GM12878 (cell line): ENCODE data around the gene EHBP1. TPM values are rescaled to one million over a fixed set of nuclear protein-coding genes. Genes with fewer than 3 reads are reported as not detected.

ENCODE experiments used
- ATAC-seq: fragments of 200-7000 bp; cut with Tn5 transposase; 3 replicates; pipeline ENCODE4 v1.9.1; 2020; ENCODE audit warnings: mild to moderate bottlenecking, moderate library complexity
- BruUV-seq: library from RNA; stranded (reverse); fragments of 400-500 nt; replicated peaks from 2 replicates; lab custom pipeline; 2021; lab: Mats Ljungman, UMichigan
- CTCF ChIA-PET: fragments of 300-600 bp; sonication (Branson Sonifier 250); formaldehyde crosslinking; extraction: SDS; loops from one replicate; lab custom pipeline; 2021; ENCODE audit warnings: inconsistent platforms; lab: Yijun Ruan, JAX
- POLR2A ChIA-PET: fragments of 350-600 bp; formaldehyde crosslinking; extraction: SDS; loops from one replicate; lab custom pipeline; 2021; ENCODE audit warnings: inconsistent platforms; lab: Charles Lee
- RAD21 ChIA-PET: fragments of 300-600 bp; sonication (Branson Sonifier 250); formaldehyde crosslinking; loops from one replicate; lab custom pipeline; 2023; ENCODE audit warnings: antibody characterized with exemption; ENCODE audit not compliant: unreplicated experiment; lab: Charles Lee
- SMC1A ChIA-PET: fragments of 300-600 bp; sonication (Branson Sonifier 250); formaldehyde crosslinking; loops from one replicate; lab custom pipeline; 2023; ENCODE audit not compliant: unreplicated experiment, uncharacterized antibody; lab: Charles Lee
- DNase-seq: peaks from one replicate; pipeline ENCODE4 v3.0.0-alpha.2; 2011; ENCODE audit warnings: low read depth, low spot score
- FAIRE-seq: peaks from 3 replicates; lab custom pipeline; 2011; peaks lifted over from hg19 to GRCh38; lab: Jason Lieb, UNC
- H2AFZ ChIP-seq: 2 replicates; pipeline ENCODE4 v1.6.0; 2011; ENCODE audit warnings: low read depth, low read length, control low read depth; ENCODE audit not compliant: control insufficient read depth
- H3K27ac ChIP-seq: 2 replicates; pipeline ENCODE4 v1.5.1; 2011; ENCODE audit warnings: control low read depth; ENCODE audit not compliant: control insufficient read depth, insufficient read depth
- H3K27me3 ChIP-seq, 2 experiments: replicated peaks in 1 of 2; 2 replicates each; pipeline versions ENCODE4 v1.6.0 to v1.6.1; 2011; ENCODE audit warnings: low read length in 1 of 2; ENCODE audit not compliant: control insufficient read depth in 2 of 2, insufficient read depth in 2 of 2
- H3K36me3 ChIP-seq, 2 experiments: 2 replicates each; pipeline ENCODE4 v1.5.1; 2011; ENCODE audit warnings: low read length in 1 of 2; ENCODE audit not compliant: control insufficient read depth in 2 of 2, insufficient read depth in 2 of 2
- H3K4me1 ChIP-seq: 2 replicates; pipeline ENCODE4 v1.6.1; 2011; ENCODE audit warnings: mild to moderate bottlenecking, low read length, moderate library complexity, mixed read lengths; ENCODE audit not compliant: control insufficient read depth, insufficient read depth
- H3K4me2 ChIP-seq: 2 replicates; pipeline ENCODE4 v1.6.0; 2011; ENCODE audit warnings: control low read depth; ENCODE audit not compliant: control insufficient read depth, insufficient read depth
- H3K4me3 ChIP-seq: fragments of 200-600 bp; sonication (generic); 2 replicates; pipeline ENCODE4 v1.5.1; 2016
- H3K79me2 ChIP-seq: 2 replicates; pipeline ENCODE4 v1.6.0; 2011; ENCODE audit warnings: low read length; ENCODE audit not compliant: control insufficient read depth, insufficient read depth
- H3K9ac ChIP-seq: 2 replicates; pipeline ENCODE4 v1.8.0; 2011; ENCODE audit warnings: low read length, control low read depth, mixed read lengths; ENCODE audit not compliant: control insufficient read depth, insufficient read depth
- H3K9me3 ChIP-seq: replicated peaks from 3 replicates; pipeline ENCODE4 v1.5.1; 2011; ENCODE audit warnings: mild to moderate bottlenecking, low read length; ENCODE audit not compliant: control insufficient read depth, insufficient read depth
- H4K20me1 ChIP-seq: 2 replicates; pipeline ENCODE4 v1.6.0; 2011; ENCODE audit not compliant: control insufficient read depth, insufficient read depth
- ASH2L ChIP-seq: fragments of 300-600, 200-600 bp; sonication (generic); IDR thresholded peaks from 2 replicates; pipeline ENCODE4 v1.6.1; 2017; ENCODE audit warnings: low read depth, mild to moderate bottlenecking, borderline replicate concordance
- CREB1 ChIP-seq: IDR thresholded peaks from 2 replicates; pipeline ENCODE4 v1.6.1; 2012; ENCODE audit warnings: low read depth, mild to moderate bottlenecking, inconsistent platforms
- EZH2 ChIP-seq: IDR thresholded peaks from 2 replicates; pipeline ENCODE4 v1.6.1; 2012; ENCODE audit warnings: low read depth, mild to moderate bottlenecking, control low read depth, inconsistent platforms, low read length, borderline replicate concordance; ENCODE audit not compliant: control insufficient read depth
- MTA3 ChIP-seq: IDR thresholded peaks from 2 replicates; pipeline ENCODE4 v1.6.1; 2012; ENCODE audit warnings: low read length, inconsistent platforms, borderline replicate concordance
- NFYA ChIP-seq: IDR thresholded peaks from 2 replicates; pipeline ENCODE4 v1.6.1; 2011; ENCODE audit warnings: low read depth, mild to moderate bottlenecking, low read length, improper control_type of control experiment, borderline replicate concordance
- NFYB ChIP-seq: IDR thresholded peaks from 2 replicates; pipeline ENCODE4 v1.6.1; 2011; ENCODE audit warnings: low read depth, mild to moderate bottlenecking, low read length, improper control_type of control experiment, moderate library complexity; ENCODE audit not compliant: insufficient read depth
- PAX8 ChIP-seq: fragments of 450-650 bp; IDR thresholded peaks from 2 replicates; pipeline ENCODE4 v1.6.1; 2017; ENCODE audit warnings: mild to moderate bottlenecking, moderate library complexity
- RBBP5 ChIP-seq: fragments of 200-600 bp; sonication (generic); conservative IDR thresholded peaks from 2 replicates; pipeline ENCODE4 v1.6.1; 2016
- RFX5 ChIP-seq: IDR thresholded peaks from 2 replicates; pipeline ENCODE4 v1.6.1; 2011; ENCODE audit warnings: low read depth, low read length, improper control_type of control experiment
- SMARCA5 ChIP-seq: fragments of 450-650 bp; IDR thresholded peaks from 2 replicates; pipeline ENCODE4 v1.6.1; 2017; ENCODE audit warnings: mild to moderate bottlenecking
- SPI1 ChIP-seq: IDR thresholded peaks from 2 replicates; pipeline ENCODE4 v1.6.1; 2011; ENCODE audit warnings: low read depth, mild to moderate bottlenecking, low read length, moderate library complexity, borderline replicate concordance; ENCODE audit not compliant: insufficient read depth
- SRF ChIP-seq, 2 experiments: IDR thresholded peaks; 2 replicates each; pipeline ENCODE4 v1.6.1; 2011; ENCODE audit warnings: low read depth in 2 of 2, low read length in 2 of 2, mild to moderate bottlenecking in 1 of 2, moderate library complexity in 1 of 2
- SUZ12 ChIP-seq: fragments of 200-600 bp; sonication (generic); IDR thresholded peaks from one replicate; pipeline ENCODE4 v1.6.1; 2018; ENCODE audit warnings: antibody characterized with exemption, mild to moderate bottlenecking; ENCODE audit not compliant: unreplicated experiment
- ZNF622 ChIP-seq: fragments of 450-650 bp; IDR thresholded peaks from 2 replicates; pipeline ENCODE4 v1.6.1; 2017; ENCODE audit warnings: mild to moderate bottlenecking, inconsistent platforms
- ZZZ3 ChIP-seq: IDR thresholded peaks from 2 replicates; pipeline ENCODE4 v1.6.1; 2011; ENCODE audit warnings: low read depth; ENCODE audit not compliant: control insufficient read depth, insufficient read length
- WGBS: methylation state at CpG from one replicate; pipeline ENCODE4 v1.1.6; 2016; ENCODE audit warnings: low lambda C conversion rate; ENCODE audit not compliant: insufficient replicate concordance, insufficient coverage; ENCODE audit errors: missing lambda C conversion rate; 5-methylcytosine and 5-hydroxymethylcytosine counted together
- in situ Hi-C: fragments of 300-500 bp; cut with MboI; formaldehyde crosslinking; loops from 9 replicates; pipeline ENCODE4 v1.14.3; 2018; ENCODE audit warnings: mixed read lengths
- intact Hi-C: fragments of 100-400 bp; cut with micrococcal nuclease; formaldehyde crosslinking; loops from one replicate; pipeline ENCODE4 v1.14.2; 2022; ENCODE audit not compliant: unreplicated experiment
- polyA plus RNA-seq, 11 experiments: library from polyadenylated mRNA; depleted of rRNA in 4 of 11; unstranded in 6 of 11; stranded (reverse) in 5 of 11; fragments of >200 nt; fragmentation: Nextera tagmentation in 4 of 11; fragmentation: Illumina TruSeq in 1 of 11; extraction: Ambion mirVana in 4 of 11; extraction: Trizol in 1 of 11; gene quantifications; 1 replicate in 1 of 11; 2 replicates in 10 of 11; pipeline versions ENCODE4 v1.2.1 to v1.2.3, GENCODE V29; 2011 to 2016; ENCODE audit warnings: inconsistent platforms in 2 of 11, missing spikeins in 2 of 11, low read depth in 1 of 11
- total RNA-seq, 4 experiments: library from RNA; depleted of rRNA in 3 of 4; stranded (reverse); fragments of >200 nt in 3 of 4; fragmentation: Illumina TruSeq in 1 of 4; extraction: Trizol in 1 of 4; gene quantifications; 2 replicates each; pipeline versions ENCODE4 v1.2.1 to v1.2.3, GENCODE V29; 2013 to 2021
- TF ChIP-seq, protein P1 (sequence below): fragments of 450-650 bp; IDR thresholded peaks from 2 replicates; pipeline ENCODE4 v1.6.1; 2017; ENCODE audit warnings: antibody characterized with exemption, mild to moderate bottlenecking, moderate library complexity
- TF ChIP-seq, protein P2 (sequence below): IDR thresholded peaks from 2 replicates; pipeline ENCODE4 v1.6.1; 2012; ENCODE audit warnings: low read depth, low read length, improper control_type of control experiment
- TF ChIP-seq, protein P3 (sequence below): IDR thresholded peaks from 2 replicates; pipeline ENCODE4 v1.6.1; 2011; ENCODE audit warnings: mild to moderate bottlenecking, low read depth, low read length, moderate library complexity; ENCODE audit not compliant: insufficient replicate concordance

EHBP1 gene
- total and polyA plus RNA-seq, 10 of the 15 experiments (the other 5 are each of a cell fraction or from before 2014, with no cell fraction given), result 5.7 to 26.1 (median 13.6) TPM

DNA sequence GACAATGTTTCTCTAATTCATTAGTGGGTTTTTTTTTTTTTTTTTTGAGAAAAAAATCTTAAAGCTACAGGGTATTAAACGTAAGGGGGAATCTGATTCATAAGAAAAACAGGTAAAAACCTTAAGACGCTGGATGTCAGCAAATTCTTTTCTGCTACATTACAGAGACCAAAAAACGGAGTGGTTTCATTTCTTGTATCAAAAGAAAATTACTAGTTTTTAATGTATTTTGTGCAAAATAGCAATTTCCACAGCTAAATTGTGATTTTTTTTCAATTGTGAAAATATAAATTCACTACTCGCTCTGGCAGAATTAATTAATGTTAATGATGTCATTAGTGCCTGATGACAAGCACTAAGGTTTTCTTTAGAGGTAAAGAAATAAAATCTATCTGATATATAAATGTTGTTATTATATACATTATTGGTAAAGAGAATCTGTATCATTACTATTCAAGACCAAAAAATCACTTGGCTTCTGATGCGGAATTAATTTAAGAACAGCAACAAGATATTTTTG, 355.0 kb downstream of the EHBP1 start (continued):
- no peak for TF ChIP-seq SPI1
- TF ChIP-seq, protein P1, sequence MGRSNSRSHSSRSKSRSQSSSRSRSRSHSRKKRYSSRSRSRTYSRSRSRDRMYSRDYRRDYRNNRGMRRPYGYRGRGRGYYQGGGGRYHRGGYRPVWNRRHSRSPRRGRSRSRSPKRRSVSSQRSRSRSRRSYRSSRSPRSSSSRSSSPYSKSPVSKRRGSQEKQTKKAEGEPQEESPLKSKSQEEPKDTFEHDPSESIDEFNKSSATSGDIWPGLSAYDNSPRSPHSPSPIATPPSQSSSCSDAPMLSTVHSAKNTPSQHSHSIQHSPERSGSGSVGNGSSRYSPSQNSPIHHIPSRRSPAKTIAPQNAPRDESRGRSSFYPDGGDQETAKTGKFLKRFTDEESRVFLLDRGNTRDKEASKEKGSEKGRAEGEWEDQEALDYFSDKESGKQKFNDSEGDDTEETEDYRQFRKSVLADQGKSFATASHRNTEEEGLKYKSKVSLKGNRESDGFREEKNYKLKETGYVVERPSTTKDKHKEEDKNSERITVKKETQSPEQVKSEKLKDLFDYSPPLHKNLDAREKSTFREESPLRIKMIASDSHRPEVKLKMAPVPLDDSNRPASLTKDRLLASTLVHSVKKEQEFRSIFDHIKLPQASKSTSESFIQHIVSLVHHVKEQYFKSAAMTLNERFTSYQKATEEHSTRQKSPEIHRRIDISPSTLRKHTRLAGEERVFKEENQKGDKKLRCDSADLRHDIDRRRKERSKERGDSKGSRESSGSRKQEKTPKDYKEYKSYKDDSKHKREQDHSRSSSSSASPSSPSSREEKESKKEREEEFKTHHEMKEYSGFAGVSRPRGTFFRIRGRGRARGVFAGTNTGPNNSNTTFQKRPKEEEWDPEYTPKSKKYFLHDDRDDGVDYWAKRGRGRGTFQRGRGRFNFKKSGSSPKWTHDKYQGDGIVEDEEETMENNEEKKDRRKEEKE, result no peak

DNA sequence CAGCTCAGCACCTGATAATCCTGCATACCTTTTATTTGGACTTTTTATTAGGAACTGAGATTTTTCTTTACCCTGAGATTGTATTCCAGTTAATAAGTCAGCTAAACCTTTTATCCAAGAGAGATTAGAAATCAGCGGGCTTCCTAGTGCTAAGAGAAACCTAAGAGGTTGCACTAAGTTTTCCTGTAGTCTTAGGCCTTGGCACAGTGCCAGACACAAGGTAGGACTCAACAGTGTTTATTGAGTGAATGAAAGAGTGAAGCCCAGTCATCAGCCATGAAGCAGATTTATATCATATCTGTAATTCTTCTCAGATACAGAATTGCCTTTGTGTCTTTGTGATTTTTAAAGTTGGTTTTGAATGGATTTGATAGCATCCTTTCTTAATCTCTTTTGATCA, 358.7 kb downstream of the EHBP1 start:
- no peak for DNase-seq
- Histone ChIP-seq H3K4me1 (0 out of 2 replicates have a peak, but pooled peaks cover 2% of the 10 kb centered on the region), H3K9ac (no peak overlapping the region), H4K20me1 (no peaks in the 10 kb centered on the region), H3K4me3 (no peak overlapping the region), H3K27me3 (0 out of 4 replicates have a peak, but pooled peaks cover 0 to 3% of the 10 kb centered on the region in 2 experiments), H3K9me3 (no peaks in the 10 kb centered on the region; the same call in 2 of the 3 replicates), H3K79me2 (no peaks in the 10 kb centered on the region), H3K27ac (no peak overlapping the region), H3K36me3 (no peaks in the 10 kb centered on the region), H2AFZ (no peak overlapping the region), H3K4me2 (no peak overlapping the region)
- 36% methylated on average over 1 of the region's 1 CpG for WGBS
- in situ Hi-C loops, result no loop called here
- RAD21 ChIA-PET, result no interaction called here
- POLR2A ChIA-PET, result no interaction called here
- CTCF ChIA-PET, result no interaction called here
- SMC1A ChIA-PET, result no interaction called here
- FAIRE-seq, result no peak
- ATAC-seq, result no peak
- no peak for TF ChIP-seq ASH2L
- TF ChIP-seq EZH2, result no peak
- TF ChIP-seq CREB1, result no peak
- TF ChIP-seq ZZZ3, result no peak
- TF ChIP-seq NFYB, result no peak
- TF ChIP-seq SUZ12, result no peak
- TF ChIP-seq, protein P2, sequence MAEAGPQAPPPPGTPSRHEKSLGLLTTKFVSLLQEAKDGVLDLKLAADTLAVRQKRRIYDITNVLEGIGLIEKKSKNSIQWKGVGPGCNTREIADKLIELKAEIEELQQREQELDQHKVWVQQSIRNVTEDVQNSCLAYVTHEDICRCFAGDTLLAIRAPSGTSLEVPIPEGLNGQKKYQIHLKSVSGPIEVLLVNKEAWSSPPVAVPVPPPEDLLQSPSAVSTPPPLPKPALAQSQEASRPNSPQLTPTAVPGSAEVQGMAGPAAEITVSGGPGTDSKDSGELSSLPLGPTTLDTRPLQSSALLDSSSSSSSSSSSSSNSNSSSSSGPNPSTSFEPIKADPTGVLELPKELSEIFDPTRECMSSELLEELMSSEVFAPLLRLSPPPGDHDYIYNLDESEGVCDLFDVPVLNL, result no peak
- no peak for TF ChIP-seq SMARCA5
- TF ChIP-seq, protein P3, sequence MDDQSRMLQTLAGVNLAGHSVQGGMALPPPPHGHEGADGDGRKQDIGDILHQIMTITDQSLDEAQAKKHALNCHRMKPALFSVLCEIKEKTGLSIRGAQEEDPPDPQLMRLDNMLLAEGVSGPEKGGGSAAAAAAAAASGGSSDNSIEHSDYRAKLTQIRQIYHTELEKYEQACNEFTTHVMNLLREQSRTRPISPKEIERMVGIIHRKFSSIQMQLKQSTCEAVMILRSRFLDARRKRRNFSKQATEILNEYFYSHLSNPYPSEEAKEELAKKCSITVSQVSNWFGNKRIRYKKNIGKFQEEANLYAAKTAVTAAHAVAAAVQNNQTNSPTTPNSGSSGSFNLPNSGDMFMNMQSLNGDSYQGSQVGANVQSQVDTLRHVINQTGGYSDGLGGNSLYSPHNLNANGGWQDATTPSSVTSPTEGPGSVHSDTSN, result no peak
- no peak for TF ChIP-seq ZNF622
- no peak for TF ChIP-seq RBBP5
- no peak for TF ChIP-seq PAX8
- no peak for TF ChIP-seq NFYA
- TF ChIP-seq SRF (IDR thresholded peaks at IDR 0.05; ENCODE audit: low read depth in 2 of 2, low read length in 2 of 2), result no peak
- TF ChIP-seq RFX5, result no peak
- no peak for TF ChIP-seq MTA3
- BruUV-seq, result no TSS peak
- intact Hi-C loops, result loop anchor here (10.0 kb wide), 1 partner anchor 361 kb away; no protein-coding TSS in a partner anchor
